Spleen (tissue), 7 donors: ENCODE data around the gene RYR1.

Experiments used
- POLR2AphosphoS5 ChIP-seq, 3 donors: sonication (generic); formaldehyde crosslinking; IDR thresholded peaks; one replicate each; pipeline ENCODE4 v1.5.1; 2017; ENCODE audit warnings: antibody characterized with exemption in 3 of 3
- TF ChIP-seq, protein P1 (sequence below), 11 experiments: fragments of 200-600 bp in 7 of 11; fragments of 450-650 bp in 4 of 11; sonication (generic) in 4 of 11; IDR thresholded peaks in 8 of 11; conservative IDR thresholded peaks in 3 of 11; 1 replicate in 7 of 11; 2 replicates in 4 of 11; pipeline versions ENCODE4 v1.4.0 to v1.8.0; 2016 to 2021; ENCODE audit warnings: antibody characterized with exemption in 11 of 11, inconsistent platforms in 4 of 11, mild to moderate bottlenecking in 1 of 11
- donor health status: DM: no; HTN: no; CAD: no; lungs with moderate emphysema.
- donor health status: DM: no; HTN: no; CAD: no.
- donor health status: DM: no; HTN: no; CAD: no.

DNA sequence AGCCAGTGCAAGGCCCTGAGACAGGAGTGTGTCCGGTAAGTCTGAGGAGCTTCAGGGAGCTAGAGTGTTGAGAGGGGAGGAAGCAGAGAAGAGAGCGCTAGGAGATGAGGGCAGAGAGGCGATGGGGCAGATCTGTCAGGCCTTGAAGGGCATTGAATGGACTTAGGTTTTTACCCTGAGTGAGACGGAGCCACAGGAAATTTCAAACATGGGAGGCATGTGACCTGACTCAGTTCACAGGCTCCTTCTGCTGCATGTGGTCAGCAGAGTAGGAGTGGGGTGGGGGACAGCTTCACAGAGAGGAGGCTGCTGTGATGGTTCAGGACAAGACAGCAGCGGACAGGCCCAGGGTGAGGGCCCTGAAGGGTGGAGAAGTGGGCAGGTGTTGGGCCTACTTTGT is 33.1 kb upstream of the RYR1 start:
- TF ChIP-seq, protein P1, sequence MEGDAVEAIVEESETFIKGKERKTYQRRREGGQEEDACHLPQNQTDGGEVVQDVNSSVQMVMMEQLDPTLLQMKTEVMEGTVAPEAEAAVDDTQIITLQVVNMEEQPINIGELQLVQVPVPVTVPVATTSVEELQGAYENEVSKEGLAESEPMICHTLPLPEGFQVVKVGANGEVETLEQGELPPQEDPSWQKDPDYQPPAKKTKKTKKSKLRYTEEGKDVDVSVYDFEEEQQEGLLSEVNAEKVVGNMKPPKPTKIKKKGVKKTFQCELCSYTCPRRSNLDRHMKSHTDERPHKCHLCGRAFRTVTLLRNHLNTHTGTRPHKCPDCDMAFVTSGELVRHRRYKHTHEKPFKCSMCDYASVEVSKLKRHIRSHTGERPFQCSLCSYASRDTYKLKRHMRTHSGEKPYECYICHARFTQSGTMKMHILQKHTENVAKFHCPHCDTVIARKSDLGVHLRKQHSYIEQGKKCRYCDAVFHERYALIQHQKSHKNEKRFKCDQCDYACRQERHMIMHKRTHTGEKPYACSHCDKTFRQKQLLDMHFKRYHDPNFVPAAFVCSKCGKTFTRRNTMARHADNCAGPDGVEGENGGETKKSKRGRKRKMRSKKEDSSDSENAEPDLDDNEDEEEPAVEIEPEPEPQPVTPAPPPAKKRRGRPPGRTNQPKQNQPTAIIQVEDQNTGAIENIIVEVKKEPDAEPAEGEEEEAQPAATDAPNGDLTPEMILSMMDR (IDR thresholded peaks at IDR 0.05 in 8 of 11, conservative IDR thresholded peaks at IDR 0.05 in 3 of 11), result no peak
- no peak for TF ChIP-seq POLR2AphosphoS5 (IDR thresholded peaks at IDR 0.05)
